ENCODE data around the gene PRPF6.
"Not testable (repeated sequence)": the region's sequence is repeated elsewhere in the genome, so short reads cannot be mapped to it uniquely, and the experiment has no call there.

Gene PRPF6

GRCh38 chr20:63968928-63969760, 11.8 kb upstream of the PRPF6 start:
- peak overlapping the region; percentile 66 for H3K4me3 ChIP-seq (ENCODE audit: low read length)
- DNase-seq (ENCODE audit: low read depth), result no peak
- TF ChIP-seq, protein P1, sequence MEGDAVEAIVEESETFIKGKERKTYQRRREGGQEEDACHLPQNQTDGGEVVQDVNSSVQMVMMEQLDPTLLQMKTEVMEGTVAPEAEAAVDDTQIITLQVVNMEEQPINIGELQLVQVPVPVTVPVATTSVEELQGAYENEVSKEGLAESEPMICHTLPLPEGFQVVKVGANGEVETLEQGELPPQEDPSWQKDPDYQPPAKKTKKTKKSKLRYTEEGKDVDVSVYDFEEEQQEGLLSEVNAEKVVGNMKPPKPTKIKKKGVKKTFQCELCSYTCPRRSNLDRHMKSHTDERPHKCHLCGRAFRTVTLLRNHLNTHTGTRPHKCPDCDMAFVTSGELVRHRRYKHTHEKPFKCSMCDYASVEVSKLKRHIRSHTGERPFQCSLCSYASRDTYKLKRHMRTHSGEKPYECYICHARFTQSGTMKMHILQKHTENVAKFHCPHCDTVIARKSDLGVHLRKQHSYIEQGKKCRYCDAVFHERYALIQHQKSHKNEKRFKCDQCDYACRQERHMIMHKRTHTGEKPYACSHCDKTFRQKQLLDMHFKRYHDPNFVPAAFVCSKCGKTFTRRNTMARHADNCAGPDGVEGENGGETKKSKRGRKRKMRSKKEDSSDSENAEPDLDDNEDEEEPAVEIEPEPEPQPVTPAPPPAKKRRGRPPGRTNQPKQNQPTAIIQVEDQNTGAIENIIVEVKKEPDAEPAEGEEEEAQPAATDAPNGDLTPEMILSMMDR (conservative IDR thresholded peaks at IDR 0.05; ENCODE audit: low read length), result no peak

GRCh38 chr20:63969838-63970713, 10.9 kb upstream of the PRPF6 start, which contains the start of gene ZNF512B:
Gene ZNF512B, minus strand, starts transcription at chr20:63969930. Its CDS starts 1,980 bp downstream, at chr20:63967950.
- peak within 1 kb of the TSS; percentile 67 for H3K4me3 ChIP-seq (ENCODE audit: low read length)
- TF ChIP-seq, protein P1 (conservative IDR thresholded peaks at IDR 0.05; ENCODE audit: low read length), result no peak
- DNase-seq (ENCODE audit: low read depth), result peak; percentile 52

GRCh38 chr20:63970714-63971431, 10.1 kb upstream of the PRPF6 start:
- no peak overlapping the region; the same call in 1 of the 2 replicates for H3K4me3 ChIP-seq (ENCODE audit: low read length)
- TF ChIP-seq, protein P1 (conservative IDR thresholded peaks at IDR 0.05; ENCODE audit: low read length), result no peak
- no peak for DNase-seq (ENCODE audit: low read depth)

DNA sequence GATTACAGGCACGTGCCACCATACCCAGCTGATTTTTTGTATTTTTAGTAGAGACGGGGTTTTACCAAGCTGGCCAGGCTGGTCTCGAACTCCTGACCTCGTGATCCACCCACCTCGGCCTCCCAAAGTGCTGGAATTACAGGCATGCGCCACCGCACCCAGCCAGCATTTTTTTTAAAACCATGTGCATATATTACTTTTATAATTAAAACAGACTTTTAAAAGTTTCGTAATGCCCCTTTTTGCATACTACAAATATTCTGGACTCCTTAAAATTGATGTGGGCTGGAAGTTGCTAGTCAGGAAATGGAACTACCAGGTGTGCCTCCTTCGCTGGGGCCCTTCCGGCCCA, 9.0 kb upstream of the PRPF6 start:
- not testable (repeated sequence) for DNase-seq (ENCODE audit: low read depth); H3K4me3 ChIP-seq (ENCODE audit: low read length)

GRCh38 chr20:63972312-63973159, 8.4 kb upstream of the PRPF6 start:
- DNase-seq (ENCODE audit: low read depth), result no peak
- H3K4me3 ChIP-seq (ENCODE audit: low read length), result no peak overlapping the region
- TF ChIP-seq, protein P1 (conservative IDR thresholded peaks at IDR 0.05; ENCODE audit: low read length), result no peak

GRCh38 chr20:63973160-63973479, 7.8 kb upstream of the PRPF6 start:
- TF ChIP-seq, protein P1 (conservative IDR thresholded peaks at IDR 0.05; ENCODE audit: low read length), result no peak
- H3K4me3 ChIP-seq (ENCODE audit: low read length), result no peak overlapping the region
- DNase-seq (ENCODE audit: low read depth), result no peak
